Activated CD8-positive, alpha-beta T cell treated with anti-CD3 and anti-CD28 coated beads for 36 hours (primary cell): Measurements from ENCODE around the gene PCDH15. TPM values are rescaled to one million over a fixed set of nuclear protein-coding genes. Genes with fewer than 3 reads are reported as not detected.

Experiments used
- ATAC-seq: fragments of 200-7000 bp; cut with Tn5 transposase; one replicate; pipeline ENCODE4 v1.10.0; 2021; ENCODE audit warnings: mild to moderate bottlenecking, moderate library complexity
- CTCF ChIA-PET: fragments of 350-600 bp; sonication (Branson Sonifier 250); formaldehyde crosslinking; loops from one replicate; lab custom pipeline; 2021; ENCODE audit warnings: antibody characterized with exemption; lab: Charles Lee
- POLR2A ChIA-PET: fragments of 350-600 bp; sonication (Branson Sonifier 250); formaldehyde crosslinking; loops from one replicate; lab custom pipeline; 2021; ENCODE audit warnings: antibody characterized with exemption; lab: Charles Lee
- DNase-seq: peaks from one replicate; pipeline ENCODE4 v3.0.0-alpha.2; 2020
- H3K27ac Mint-ChIP-seq: one replicate; pipeline ENCODE4 v1.8.0; 2021; ENCODE audit warnings: mild to moderate bottlenecking, mixed read lengths
- H3K27me3 Mint-ChIP-seq: one replicate; pipeline ENCODE4 v1.8.0; 2021; ENCODE audit warnings: mixed read lengths
- H3K36me3 Mint-ChIP-seq: one replicate; pipeline ENCODE4 v1.8.0; 2021; ENCODE audit warnings: low read depth, mixed read lengths
- H3K4me1 Mint-ChIP-seq: one replicate; pipeline ENCODE4 v1.8.0; 2021; ENCODE audit warnings: low read depth, mixed read lengths
- H3K4me3 Mint-ChIP-seq: one replicate; pipeline ENCODE4 v1.8.0; 2021; ENCODE audit warnings: mild to moderate bottlenecking, moderate library complexity, mixed read lengths
- H3K9me3 Mint-ChIP-seq: one replicate; pipeline ENCODE4 v1.8.0; 2021; ENCODE audit warnings: mixed read lengths
- CTCF ChIP-seq: fragments of 200-600 bp; IDR thresholded peaks from one replicate; pipeline ENCODE4 v1.8.0; 2022; ENCODE audit warnings: antibody characterized with exemption, mild to moderate bottlenecking
- intact Hi-C: fragments of 100-400 bp; cut with micrococcal nuclease; formaldehyde crosslinking; loops from one replicate; pipeline ENCODE4 v1.10.0; 2022
- total RNA-seq, 2 experiments: library from RNA; stranded (reverse); gene quantifications; one replicate each; pipeline ENCODE4 v1.2.3, GENCODE V29; 2021

PCDH15 gene
- total RNA-seq, 2 experiments from 2014 or later, result not detected

- CTCF ChIA-PET, result no interaction called here
These were observed 538.3 kb downstream of the PCDH15 start for GRCh38 chr10:54262726-54263125.

GRCh38 chr10:54259104-54259503 is 541.9 kb downstream of the PCDH15 start:
- H3K36me3 Mint-ChIP-seq, result no peaks in the 10 kb centered on the region
- H3K4me3 Mint-ChIP-seq, result no peak overlapping the region
- intact Hi-C loops, result no loop called here
- no peaks in the 10 kb centered on the region for H3K27me3 Mint-ChIP-seq
- H3K4me1 Mint-ChIP-seq, result no peaks in the 10 kb centered on the region
- ATAC-seq (no peak), DNase-seq (no peak)
- H3K9me3 Mint-ChIP-seq, result peaks cover 4% of the 10 kb centered on the region
- H3K27ac Mint-ChIP-seq, result no peak overlapping the region
- TF ChIP-seq CTCF, result no peak
- ChIA-PET CTCF (no interaction called here), POLR2A (no interaction called here)

More at GRCh38 chr10:54262726-54263125, 538.3 kb downstream of the PCDH15 start:
- H3K4me1 Mint-ChIP-seq, result no peaks in the 10 kb centered on the region
- H3K27me3 Mint-ChIP-seq, result no peaks in the 10 kb centered on the region
- H3K9me3 Mint-ChIP-seq, result peaks cover 7% of the 10 kb centered on the region
- no peak overlapping the region for H3K27ac Mint-ChIP-seq
- no peak overlapping the region for H3K4me3 Mint-ChIP-seq
- DNase-seq, result no peak
- POLR2A ChIA-PET, result no interaction called here
- no peak for TF ChIP-seq CTCF
- no peaks in the 10 kb centered on the region for H3K36me3 Mint-ChIP-seq
- no peak for ATAC-seq
- intact Hi-C loops, result no loop called here

GRCh38 chr10:54234832-54235231 is 566.2 kb downstream of the PCDH15 start:
- TF ChIP-seq CTCF, result no peak
- Mint-ChIP-seq H3K4me1 (no peaks in the 10 kb centered on the region), H3K4me3 (no peak overlapping the region), H3K27me3 (no peaks in the 10 kb centered on the region), H3K27ac (no peak overlapping the region), H3K9me3 (peaks cover 9% of the 10 kb centered on the region), H3K36me3 (no peaks in the 10 kb centered on the region)
- POLR2A ChIA-PET, result no interaction called here
- intact Hi-C loops, result no loop called here
- no peak for ATAC-seq
- CTCF ChIA-PET, result no interaction called here
- no peak for DNase-seq

DNA sequence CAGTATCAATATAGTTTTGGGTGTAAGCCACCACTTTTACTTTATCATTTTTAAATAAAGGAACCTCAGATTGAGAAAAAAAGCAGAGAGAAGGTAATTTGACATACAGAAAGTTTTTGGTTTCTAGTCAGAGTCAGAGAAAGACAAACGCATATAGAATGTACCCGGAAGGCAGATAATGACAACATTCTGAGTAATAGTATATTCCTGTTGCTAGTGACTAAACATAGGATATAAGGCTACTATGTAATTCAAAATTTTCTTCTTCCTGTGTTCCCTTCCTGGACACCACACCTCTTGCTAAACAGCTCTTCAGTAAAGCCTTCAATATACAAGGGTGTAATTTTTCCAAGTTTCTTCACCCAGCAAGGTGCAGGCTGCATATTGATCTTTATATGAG is 597.6 kb downstream of the PCDH15 start:
- TF ChIP-seq CTCF, result no peak

DNA sequence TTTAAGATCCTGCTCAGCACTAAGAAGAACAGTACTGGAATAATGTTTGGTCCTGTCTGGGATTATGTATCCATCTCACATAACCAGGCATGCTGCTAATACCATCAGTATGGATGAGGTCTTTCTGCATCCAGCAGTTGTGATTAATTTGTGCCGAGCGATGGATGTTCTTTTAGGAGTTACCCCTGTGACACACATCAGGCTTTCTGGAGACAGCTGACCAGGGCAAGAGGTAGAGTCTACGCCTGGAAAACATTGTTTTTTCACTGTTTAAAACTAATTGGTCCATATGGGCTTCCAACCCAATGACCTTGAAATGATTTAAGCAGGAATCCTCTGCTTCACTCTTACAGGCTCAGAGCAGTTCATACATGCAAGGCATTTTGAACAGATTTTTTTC is 603.0 kb downstream of the PCDH15 start:
- intact Hi-C loops, result no loop called here
- H3K9me3 Mint-ChIP-seq, result peaks cover 11% of the 10 kb centered on the region
- no peak for TF ChIP-seq CTCF
- POLR2A ChIA-PET, result no interaction called here
- no peaks in the 10 kb centered on the region for H3K36me3 Mint-ChIP-seq
- CTCF ChIA-PET, result no interaction called here
- no peak for DNase-seq
- H3K27ac Mint-ChIP-seq, result no peak overlapping the region
- H3K4me1 Mint-ChIP-seq, result no peaks in the 10 kb centered on the region
- H3K27me3 Mint-ChIP-seq, result no peaks in the 10 kb centered on the region
- no peak for ATAC-seq
- H3K4me3 Mint-ChIP-seq, result no peak overlapping the region

More for the DNA sequence above, 597.6 kb downstream of the PCDH15 start:
- ATAC-seq, result no peak
- ChIA-PET POLR2A (interaction anchor here (0.6 kb wide), 1 partner anchor 472 kb away, joined by 3 read pairs; no protein-coding TSS in a partner anchor), CTCF (no interaction called here)
- Mint-ChIP-seq H3K27ac (no peak overlapping the region), H3K36me3 (no peaks in the 10 kb centered on the region), H3K4me1 (no peaks in the 10 kb centered on the region), H3K4me3 (no peak overlapping the region), H3K9me3 (peaks cover 12% of the 10 kb centered on the region), H3K27me3 (no peaks in the 10 kb centered on the region)
- no peak for DNase-seq
- intact Hi-C loops, result no loop called here
